ENCODE data around the gene RABEPK. TPM values are rescaled to one million over a fixed set of nuclear protein-coding genes. Genes with fewer than 3 reads are reported as not detected.
"Not testable (repeated sequence)": the region's sequence is repeated elsewhere in the genome, so short reads cannot be mapped to it uniquely, and the experiment has no call there.

The RABEPK gene
- total RNA-seq, 4 donors from 2014 or later, result 12.6 to 19.9 (median 13.4) TPM

- no peak for TF ChIP-seq CTCF (IDR thresholded peaks at IDR 0.05)
- DNase-seq (ENCODE audit: low spot score) (no peak), ATAC-seq (ENCODE audit: low FRiP score) (no peak)
Observed at GRCh38 chr9:125183054-125183453, 17.3 kb upstream of the RABEPK start.

DNA sequence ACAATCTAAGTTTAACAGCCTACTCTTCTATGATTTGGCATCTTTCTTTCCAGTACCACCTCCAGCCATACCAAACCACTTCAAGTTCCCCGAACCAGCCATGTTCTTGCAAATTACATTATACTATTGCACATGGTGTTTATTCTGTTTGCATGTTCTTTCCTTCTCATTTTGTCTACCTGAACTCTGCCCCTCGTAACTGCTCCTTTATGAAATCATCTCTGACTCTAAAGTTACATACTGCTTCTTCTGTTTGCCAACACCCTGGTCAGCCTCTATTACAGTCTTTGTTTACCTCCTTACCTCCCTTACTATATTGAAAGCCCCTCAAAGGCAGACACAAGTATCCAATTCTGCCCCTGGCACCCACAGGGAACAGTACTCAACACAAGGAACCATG, 16.8 kb upstream of the RABEPK start:
- DNase-seq (ENCODE audit: low spot score) (no peak), ATAC-seq (ENCODE audit: low FRiP score) (no peak)
- TF ChIP-seq CTCF (IDR thresholded peaks at IDR 0.05), result no peak

DNA sequence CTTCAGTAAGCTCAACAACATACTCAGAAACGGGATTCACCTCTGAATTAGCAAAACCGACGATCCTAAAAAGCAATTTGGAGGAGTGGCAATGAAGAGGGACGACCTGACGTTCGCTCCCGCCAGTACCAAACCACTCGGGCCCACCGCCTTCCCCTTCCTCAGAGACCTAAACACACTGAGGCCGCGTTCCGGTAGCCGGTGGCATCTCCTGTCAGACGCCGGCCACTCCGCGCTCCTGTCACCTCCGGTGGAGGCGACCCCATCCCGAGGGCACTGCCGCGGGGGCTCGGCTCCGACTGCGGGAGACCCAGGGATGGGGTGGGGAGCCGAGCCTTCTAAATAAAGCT, 11.4 kb upstream of the RABEPK start:
- DNase-seq (ENCODE audit: low spot score) (peak; percentile 24), ATAC-seq (ENCODE audit: low FRiP score) (no peak)
- TF ChIP-seq CTCF (IDR thresholded peaks at IDR 0.05), result no peak

- ATAC-seq (ENCODE audit: low FRiP score), result peak; percentile 99
- peak; percentile 82 for DNase-seq (ENCODE audit: low spot score)
Observed at GRCh38 chr9:125189361-125190289, 10.7 kb upstream of the RABEPK start, which contains the start of gene PPP6C. Gene PPP6C (minus strand): TSS chr9:125189803. CDS start chr9:125189718, 85 bp downstream.

GRCh38 chr9:125190361-125190801, 10.0 kb upstream of the RABEPK start:
- ATAC-seq (ENCODE audit: low FRiP score) (no peak), DNase-seq (ENCODE audit: low spot score) (no peak)
- TF ChIP-seq CTCF (IDR thresholded peaks at IDR 0.05), result no peak

More at GRCh38 chr9:125189361-125190289, 10.7 kb upstream of the RABEPK start, which contains the start of gene PPP6C:
- peak in 1 of 3 donors; percentile 10 for TF ChIP-seq CTCF (IDR thresholded peaks at IDR 0.05)

DNA sequence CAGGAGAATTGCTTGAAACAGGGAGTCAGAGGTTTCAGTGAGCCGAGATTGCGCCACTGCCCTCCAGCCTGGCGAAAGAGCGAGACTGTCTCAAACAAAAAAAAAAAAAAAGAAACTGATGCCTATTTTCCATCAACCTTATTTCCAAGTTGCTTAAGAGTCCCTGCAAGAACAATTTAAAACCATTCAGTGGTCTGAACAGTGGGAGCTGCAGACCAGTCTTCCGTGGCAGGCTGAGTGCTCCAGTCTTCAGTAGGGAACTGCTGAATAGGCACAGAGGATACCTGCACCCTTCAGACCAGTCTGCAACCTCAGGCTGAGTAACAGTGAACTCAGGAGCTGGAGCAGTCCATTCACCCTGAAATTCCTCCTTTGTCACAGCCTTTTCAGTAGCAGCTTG, 5.9 kb upstream of the RABEPK start:
- not testable (repeated sequence) for ATAC-seq (ENCODE audit: low FRiP score); DNase-seq (ENCODE audit: low spot score)

DNA sequence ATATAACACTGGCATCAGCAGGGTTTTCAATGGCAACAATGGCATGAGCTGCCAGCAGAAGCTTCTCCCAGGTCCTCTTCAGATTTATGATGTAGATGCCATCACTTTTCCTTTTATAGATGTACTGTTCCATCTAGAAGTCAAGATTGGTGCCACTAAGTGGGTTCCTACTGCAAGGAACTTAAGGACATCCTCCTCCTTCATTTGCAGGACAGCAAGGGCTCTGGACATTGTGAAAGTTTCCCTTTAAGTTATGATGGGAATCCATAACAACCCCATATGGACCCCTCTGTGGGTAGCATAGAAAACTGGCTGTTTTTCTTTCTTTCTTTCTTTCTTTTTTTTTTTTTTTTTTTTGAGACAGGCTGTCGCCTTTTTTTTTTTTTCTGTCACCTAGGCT, 4.8 kb upstream of the RABEPK start:
- not testable (repeated sequence) for DNase-seq (ENCODE audit: low spot score); ATAC-seq (ENCODE audit: low FRiP score)
